Inflammatory macrophage treated with lipopolysaccharide for 1 hour (primary cell): ENCODE results near the gene CALHM6.
A peak's percentile ranks its signal among the peaks of the same experiment; 100 is the strongest.

ENCODE experiments used
- DNase-seq, 2 donors: peaks; one replicate each; pipeline ENCODE4 v3.0.0-alpha.2; 2020 to 2022

The CALHM6 gene

GRCh38 chr6:116461331-116461931, at the start of gene CALHM6:
CALHM6 (plus strand) TSS chr6:116461375; CDS start chr6:116461930, 555 bp downstream.
- DNase-seq: peak; percentile 64 to 71

DNA sequence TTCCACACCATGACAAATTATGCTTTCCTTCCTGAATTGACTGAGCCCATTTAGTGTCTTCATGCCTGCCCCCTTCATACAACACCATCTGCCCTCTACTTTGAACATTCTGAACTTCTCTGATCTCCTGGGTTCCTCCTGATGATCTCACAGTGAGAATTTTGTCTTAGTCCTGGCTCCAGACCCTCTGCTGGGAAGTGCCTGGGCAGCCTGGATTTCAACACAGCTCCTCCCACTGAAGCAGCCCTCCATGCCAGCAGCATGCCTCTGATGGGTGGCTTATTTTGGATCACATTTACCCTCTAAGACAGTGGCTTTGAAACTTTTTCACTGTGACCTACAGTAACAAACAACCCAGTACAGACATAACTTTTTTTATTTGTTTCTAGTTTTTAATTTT, 48.9 kb upstream of the CALHM6 start:
- DNase-seq: no peak

- no peak for DNase-seq
Observed at GRCh38 chr6:116413357-116413756, 47.8 kb upstream of the CALHM6 start.

DNA sequence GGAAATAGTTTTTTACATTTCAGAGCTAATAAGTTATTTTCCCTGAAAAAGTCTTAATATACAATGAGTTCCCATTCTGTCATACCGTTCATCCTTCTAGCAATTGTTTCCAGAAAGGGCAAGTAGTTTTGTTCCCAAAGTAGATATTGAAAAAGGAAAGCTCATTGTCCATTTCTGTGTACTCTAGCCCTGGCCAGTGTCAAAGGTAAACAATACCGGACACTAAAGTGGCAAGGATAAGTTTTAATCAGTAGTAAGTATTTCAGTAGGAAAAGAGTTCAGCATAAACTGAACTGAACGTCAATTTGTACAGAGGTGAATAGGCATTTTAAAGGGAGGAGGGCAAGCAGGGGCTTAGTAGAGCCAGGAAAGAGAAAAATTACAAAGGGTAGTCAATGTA, 43.5 kb upstream of the CALHM6 start:
- no peak for DNase-seq

- DNase-seq: no peak
Observed at GRCh38 chr6:116419069-116419786, 41.9 kb upstream of the CALHM6 start.

DNA sequence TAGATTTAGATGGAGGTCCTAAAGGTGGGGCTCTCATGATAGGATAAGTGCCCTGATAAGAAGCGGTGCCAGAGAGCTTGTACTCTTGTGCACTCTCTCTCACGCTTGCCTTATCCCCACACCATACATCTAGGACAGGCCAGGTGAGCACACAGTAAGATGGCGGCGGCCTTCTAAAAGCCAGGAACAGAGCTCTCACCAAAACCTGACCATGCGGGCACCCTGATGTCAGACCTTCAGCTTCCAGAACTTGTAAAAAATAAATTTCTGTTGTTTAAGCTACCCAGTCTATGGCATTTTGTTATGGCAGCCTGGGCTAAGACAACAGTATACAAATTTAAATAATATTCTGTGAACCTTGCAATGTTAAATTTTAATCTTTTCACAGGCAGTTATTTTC, 40.8 kb upstream of the CALHM6 start:
- DNase-seq: no peak

DNA sequence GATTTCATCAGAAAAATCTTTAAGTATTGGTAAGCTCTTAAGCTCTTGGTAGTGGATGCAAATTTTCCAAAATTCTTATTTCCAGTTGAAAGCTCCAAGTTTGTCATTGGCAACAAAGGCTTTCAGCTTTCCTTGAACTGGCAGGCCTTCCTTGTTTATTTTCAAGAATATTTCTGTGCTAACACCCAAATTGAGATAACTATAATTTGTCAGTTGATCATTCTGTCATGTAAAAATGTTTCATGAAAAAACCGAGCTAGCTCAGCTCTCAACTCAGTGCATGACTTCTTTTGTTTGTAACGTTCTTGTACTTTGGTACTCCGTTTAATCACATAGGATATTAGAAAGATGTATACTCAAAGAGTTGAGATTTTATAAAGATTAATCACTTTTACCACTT, 38.9 kb upstream of the CALHM6 start:
- no peak for DNase-seq

DNA sequence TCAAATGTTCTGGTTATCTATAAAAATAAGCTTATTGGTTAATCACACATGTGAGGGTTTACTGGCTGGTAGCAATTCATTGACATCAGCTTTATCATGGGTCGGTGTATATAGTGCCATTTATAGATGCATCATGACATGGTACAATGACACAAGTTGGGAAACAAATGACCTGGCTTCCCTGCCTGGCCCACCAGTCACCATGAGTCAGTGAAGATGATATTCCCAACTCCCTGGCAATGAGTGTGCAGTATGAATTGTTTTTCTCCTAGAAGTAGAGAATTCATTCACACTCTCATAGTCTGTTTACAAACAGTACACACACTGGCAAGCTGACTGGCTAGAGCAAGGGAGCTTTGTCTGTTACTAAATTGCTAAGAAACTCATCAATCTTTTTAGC, 37.2 kb upstream of the CALHM6 start:
- DNase-seq: no peak

DNA sequence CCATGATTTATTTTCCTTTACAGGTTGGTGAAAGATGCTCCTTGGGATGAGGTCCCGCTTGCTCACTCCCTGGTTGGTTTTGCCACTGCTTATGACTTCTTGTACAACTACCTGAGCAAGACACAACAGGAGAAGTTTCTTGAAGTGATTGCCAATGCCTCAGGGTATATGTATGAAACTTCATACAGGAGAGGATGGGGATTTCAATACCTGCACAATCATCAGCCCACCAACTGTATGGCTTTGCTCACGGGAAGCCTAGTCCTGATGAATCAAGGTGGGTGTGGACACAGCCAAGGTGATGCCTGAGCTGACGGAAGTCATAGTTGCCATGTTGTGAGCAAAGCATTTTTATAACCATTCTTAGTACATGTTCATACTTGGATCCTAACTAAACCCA, 34.6 kb upstream of the CALHM6 start:
- DNase-seq: no peak

DNA sequence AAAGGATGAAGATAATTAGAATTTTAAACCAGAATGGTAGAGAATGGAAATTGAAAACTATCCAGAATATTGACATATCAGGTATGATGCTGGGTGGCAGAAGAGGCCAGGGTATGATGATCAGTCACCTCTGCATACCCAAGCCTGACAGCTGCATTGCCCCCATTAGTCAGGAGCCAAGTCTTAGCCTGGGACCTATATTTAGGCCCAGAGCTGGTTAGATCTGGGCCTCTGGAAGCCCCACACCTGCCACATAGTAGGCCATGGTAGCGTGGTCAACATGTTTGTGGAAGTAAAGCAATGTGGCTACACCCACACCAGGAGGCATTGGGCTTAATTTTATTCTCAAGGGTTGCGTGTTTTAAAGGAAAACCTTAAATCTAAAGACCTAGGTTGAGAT, 32.1 kb upstream of the CALHM6 start:
- no peak for DNase-seq

- DNase-seq: no peak
Observed at GRCh38 chr6:116430860-116431259, 30.3 kb upstream of the CALHM6 start.

GRCh38 chr6:116431964-116432595, 29.1 kb upstream of the CALHM6 start:
- DNase-seq: no peak

- no peak for DNase-seq
Observed at GRCh38 chr6:116433206-116433712, 27.9 kb upstream of the CALHM6 start.

DNA sequence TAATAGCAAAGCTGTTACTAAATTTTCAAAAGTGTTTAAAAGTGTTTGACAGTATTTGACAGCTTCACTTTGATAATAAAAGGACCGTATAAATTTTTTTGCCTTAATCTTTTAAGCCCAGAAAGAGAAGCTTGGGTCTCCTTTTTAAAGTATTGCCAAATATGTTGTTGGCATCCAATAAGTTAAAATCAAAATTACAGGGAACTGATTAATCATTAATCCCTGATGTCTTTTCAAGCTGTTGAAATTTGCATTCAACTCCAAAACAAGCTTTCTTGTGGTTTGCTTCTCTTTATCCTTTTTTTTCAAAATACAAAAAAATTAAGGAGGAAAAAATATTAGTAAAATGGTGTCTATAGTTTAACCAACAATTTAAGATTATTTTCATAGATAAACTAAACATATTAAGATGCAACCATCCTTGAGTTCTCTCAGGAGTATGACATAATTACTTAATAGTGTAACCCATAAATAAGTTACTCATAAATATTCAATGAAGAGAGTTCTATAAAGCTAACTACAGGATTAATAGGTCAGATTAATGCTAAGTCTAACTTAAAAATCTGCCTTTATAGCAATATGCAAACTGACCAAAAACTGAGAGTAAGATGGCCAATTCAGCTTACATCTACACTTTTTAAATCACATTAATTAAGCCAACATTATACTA, 27.0 kb upstream of the CALHM6 start:
- DNase-seq: no peak

DNA sequence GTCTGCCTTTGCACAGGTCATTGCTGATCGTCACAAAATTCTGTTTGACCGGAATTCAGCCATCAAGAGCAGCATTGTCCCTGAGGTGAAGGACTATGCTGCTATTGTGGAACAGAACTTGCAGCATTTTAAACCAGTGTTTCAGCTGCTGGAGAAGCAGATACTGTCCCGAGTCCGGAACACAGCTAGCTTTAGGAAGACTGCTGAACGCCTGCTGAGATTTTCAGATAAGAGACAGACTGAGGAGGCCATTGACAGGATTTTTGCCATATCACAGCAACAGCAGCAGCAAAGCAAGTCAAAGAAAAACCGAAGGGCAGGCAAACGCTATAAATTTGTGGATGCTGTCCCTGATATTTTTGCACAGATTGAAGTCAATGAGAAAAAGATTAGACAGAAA, 24.6 kb upstream of the CALHM6 start:
- DNase-seq: no peak

- no peak for DNase-seq
Observed at GRCh38 chr6:116437656-116438055, 23.5 kb upstream of the CALHM6 start.

- DNase-seq: no peak
Observed at GRCh38 chr6:116438590-116439448, 22.4 kb upstream of the CALHM6 start.

DNA sequence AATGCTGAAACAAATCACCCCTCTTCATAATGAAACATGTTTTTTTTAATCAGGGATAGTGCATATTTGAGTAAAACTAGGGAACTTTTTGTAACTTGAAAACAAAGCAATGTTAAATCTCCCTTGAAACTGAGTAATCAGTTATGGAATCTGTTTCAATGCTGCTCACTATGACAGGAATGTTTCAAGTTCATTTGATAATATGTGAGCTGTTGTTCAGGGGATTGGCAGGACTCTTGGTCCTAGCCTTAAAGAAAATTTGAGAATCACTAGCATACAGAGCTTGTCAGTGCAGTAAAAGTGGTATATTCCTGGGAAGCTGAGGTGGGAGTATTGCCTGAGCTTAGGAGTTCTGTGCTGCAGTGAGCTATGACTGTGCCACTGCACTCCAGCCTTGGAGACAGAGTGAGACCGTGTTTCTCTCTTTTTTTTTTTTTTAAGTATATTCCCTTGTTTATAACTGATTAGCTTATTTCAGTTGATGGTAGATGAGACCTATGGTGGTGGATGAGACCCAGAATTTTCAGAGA, 21.6 kb upstream of the CALHM6 start:
- DNase-seq: no peak

DNA sequence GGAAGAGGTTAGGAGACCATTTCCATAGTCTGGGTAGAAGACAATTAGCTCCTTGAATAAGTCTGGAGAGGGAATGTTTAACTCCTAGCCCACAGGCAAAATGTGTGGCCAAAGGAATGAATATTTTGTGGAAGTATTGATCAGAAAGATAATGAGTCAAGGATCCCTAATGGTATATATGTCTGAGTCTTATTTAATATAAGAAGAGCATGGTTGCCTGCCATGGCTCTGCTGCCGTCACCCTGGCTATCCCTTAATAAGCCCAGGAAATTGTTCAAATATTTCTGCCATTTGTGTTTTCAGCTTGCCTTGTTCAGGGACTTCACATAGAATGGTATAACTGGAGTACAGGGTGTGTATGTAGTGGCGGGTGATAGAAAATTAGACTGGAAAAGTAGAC, 18.1 kb upstream of the CALHM6 start:
- DNase-seq: no peak

DNA sequence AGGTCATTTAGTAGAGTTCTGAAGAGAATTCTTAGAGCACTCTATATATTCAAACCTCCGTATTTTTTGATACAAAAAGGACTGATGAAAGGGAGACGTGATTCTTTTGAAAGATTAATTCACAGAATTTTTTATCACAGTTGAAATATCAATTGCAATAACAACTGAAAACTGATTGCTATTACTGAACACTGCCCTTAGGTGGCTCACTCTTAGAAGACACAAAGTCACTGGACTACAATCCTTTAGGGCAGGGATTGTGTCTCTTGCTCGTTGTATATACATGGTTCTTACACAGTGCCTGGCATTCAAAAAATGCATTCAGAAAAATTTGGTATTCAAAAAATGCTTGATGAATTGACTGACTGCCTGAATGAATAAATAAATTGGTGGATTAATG, 17.1 kb upstream of the CALHM6 start:
- no peak for DNase-seq

DNA sequence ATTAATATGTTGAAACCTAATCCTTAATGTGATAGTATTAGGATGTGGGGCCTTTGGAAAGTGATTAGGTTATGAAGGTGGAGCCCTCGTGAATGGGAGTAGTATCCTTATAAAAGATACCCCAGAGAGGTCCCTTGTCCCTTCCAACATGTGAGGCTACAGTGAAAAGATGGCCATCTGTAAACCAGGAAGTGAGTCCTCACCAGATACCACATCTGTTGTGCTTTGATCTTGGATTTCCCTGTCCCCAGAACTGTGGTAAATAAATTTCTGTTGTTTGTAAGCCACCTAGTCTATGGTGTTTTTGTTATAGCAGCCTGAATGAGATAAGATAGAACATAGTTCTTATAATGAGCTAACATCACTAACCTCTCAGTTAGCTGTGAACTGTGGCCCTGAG, 16.6 kb upstream of the CALHM6 start:
- no peak for DNase-seq

GRCh38 chr6:116445102-116445501, 16.1 kb upstream of the CALHM6 start:
- peak; percentile 48 to 75 for DNase-seq
